Measurements from ENCODE around the gene SDCBP2. TPM values are rescaled to one million over a fixed set of nuclear protein-coding genes. Genes with fewer than 3 reads are reported as not detected.

The SDCBP2 gene
- total and polyA plus RNA-seq, 2 of the 4 experiments (the other 2 are of a cell fraction), result 0.54 to 1.3 TPM

GRCh38 chr20:1281279-1282057, 47.5 kb downstream of the SDCBP2 start:
- H3K18ac ChIP-seq (ENCODE audit: low read depth, low read length), result no peak overlapping the region
- H3K9me3 ChIP-seq (ENCODE audit: control insufficient read depth, insufficient read depth, low read length), result no peaks in the 10 kb centered on the region
- H3K4me3 ChIP-seq (ENCODE audit: insufficient read depth, low read depth, low read length), result no peak overlapping the region
- H2BK20ac ChIP-seq (ENCODE audit: low read depth, low read length), result no peak overlapping the region
- WGBS, 2 experiments (ENCODE audit: extremely low coverage in 2 of 2, insufficient read length in 1 of 2), result 61% methylated on average over 3 of the region's 7 CpGs; no CpG with 5 or more reads in 1 of the 2 experiments
- H3K23ac ChIP-seq (ENCODE audit: low read depth, low read length), result no peak overlapping the region
- no peak overlapping the region for H3K4ac ChIP-seq (ENCODE audit: low read depth, low read length)
- H3K4me2 ChIP-seq (ENCODE audit: low read depth, low read length), result no peak overlapping the region
- H4K20me1 ChIP-seq (ENCODE audit: insufficient read depth, low read length), result peaks cover 20% of the 10 kb centered on the region; the same call in 1 of the 2 replicates
- H2BK15ac ChIP-seq (ENCODE audit: low read depth, low read length), result no peak overlapping the region
- no peak overlapping the region for H3K27ac ChIP-seq (ENCODE audit: insufficient read depth, low read length)
- no peak for ATAC-seq (ENCODE audit: low read depth)
- no peak overlapping the region for H2AK9ac ChIP-seq (replicated peaks; ENCODE audit: low read depth, low read length, poor library complexity)
- peaks cover 8% of the 10 kb centered on the region; the same call in 1 of the 2 replicates for H3K4me1 ChIP-seq (ENCODE audit: control insufficient read depth, insufficient read depth, low read length)
- H2AFZ ChIP-seq (replicated peaks; ENCODE audit: low read length, poor library complexity), result no peak overlapping the region
- no peak for DNase-seq
- ChIA-PET CTCF (no interaction called here), POLR2A (ENCODE audit: unreplicated experiment) (no interaction called here)
- H3K9ac ChIP-seq (ENCODE audit: low read depth, low read length), result no peak overlapping the region
- H3K79me1 ChIP-seq (ENCODE audit: low read depth in 1 of 2, low read length in 2 of 2), result peaks cover 14 to 26% of the 10 kb centered on the region in 2 experiments
- no peaks in the 10 kb centered on the region for H3K27me3 ChIP-seq (ENCODE audit: control insufficient read depth, insufficient read depth, low read length)
- H4K5ac ChIP-seq (ENCODE audit: low read depth, low read length), result no peak overlapping the region
- H3K56ac ChIP-seq (ENCODE audit: extremely low read depth, insufficient read depth, low read length), result no peak overlapping the region
- in situ Hi-C loops (cut with MboI; ENCODE audit: low sequenced_read_pairs), result no loop called here
- H2BK5ac ChIP-seq (ENCODE audit: low read depth, low read length, poor library complexity, severe bottlenecking), result no peak overlapping the region
- no peak overlapping the region for H3K14ac ChIP-seq (replicated peaks; ENCODE audit: low read depth, low read length)
- no peak overlapping the region for H4K91ac ChIP-seq (ENCODE audit: insufficient read depth, low read depth, low read length)
- H2BK120ac ChIP-seq (ENCODE audit: low read depth, low read length), result no peak overlapping the region
- dilution Hi-C loops (cut with HindIII; ENCODE audit: low sequenced_read_pairs, unreplicated experiment), result no loop called here
- peaks cover 25% of the 10 kb centered on the region for H3K9me1 ChIP-seq (ENCODE audit: insufficient read depth, low read length)
- no TSS peak for BruUV-seq (replicated peaks)
- no peak overlapping the region for H2AK5ac ChIP-seq (ENCODE audit: low read depth, low read length)
- TF ChIP-seq CTCF (conservative IDR thresholded peaks at IDR 0.05; ENCODE audit: low read depth, low read length) (no peak), CHD1 (IDR thresholded peaks at IDR 0.05; ENCODE audit: low read depth, low read length) (no peak), CEBPB (IDR thresholded peaks at IDR 0.05; ENCODE audit: low read depth, low read length) (no peak), SMC3 (IDR thresholded peaks at IDR 0.05; ENCODE audit: low read depth, low read length) (no peak), MAFK (IDR thresholded peaks at IDR 0.05; ENCODE audit: low read depth, low read length) (no peak), RFX5 (IDR thresholded peaks at IDR 0.05; ENCODE audit: low read depth, low read length) (no peak)
- no peaks in the 10 kb centered on the region; the same call in 1 of the 2 replicates for H3K36me3 ChIP-seq (ENCODE audit: control insufficient read depth, insufficient read depth, low read length)
- no peak overlapping the region for H4K8ac ChIP-seq (ENCODE audit: low read depth in 2 of 2, low read length in 2 of 2)
- intact Hi-C loops (cut with micrococcal nuclease), result no loop called here

All from IMR-90 (cell line).